ENCODE measurements around the gene INSYN1.
A peak's percentile ranks its signal among the peaks of the same experiment; 100 is the strongest.
"Not testable (repeated sequence)": the region's sequence is repeated elsewhere in the genome, so short reads cannot be mapped to it uniquely, and the experiment has no call there.

The INSYN1 gene

GRCh38 chr15:73747847-73748590 lies 5.1 kb downstream of the INSYN1 start:
- peak; percentile 36 for DNase-seq

- no peak for DNase-seq
Measured at GRCh38 chr15:73746883-73747282, 6.3 kb downstream of the INSYN1 start.

GRCh38 chr15:73746261-73746660 lies 6.9 kb downstream of the INSYN1 start:
- DNase-seq, result no peak

DNA sequence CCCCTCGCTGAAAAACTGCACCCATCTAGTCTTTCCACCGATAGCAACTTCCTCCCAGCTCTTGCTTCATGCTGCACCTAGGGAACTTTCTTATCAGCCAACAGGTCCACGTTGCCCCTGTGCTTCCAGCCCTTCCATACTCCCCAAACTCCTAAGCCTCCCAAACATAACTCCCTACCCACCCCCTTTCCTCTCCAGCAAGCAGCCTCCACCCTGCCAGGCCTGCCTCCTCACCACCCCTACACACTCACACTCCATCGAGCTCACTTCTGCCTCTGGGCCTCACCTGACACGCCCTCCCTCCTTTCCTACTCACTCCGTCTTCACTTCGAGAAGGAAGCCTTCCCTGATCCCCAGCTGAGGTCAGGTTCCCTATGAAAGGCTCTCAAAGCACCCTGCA lies 8.1 kb downstream of the INSYN1 start:
- peak; percentile 17 for DNase-seq

GRCh38 chr15:73744293-73744692 lies 8.9 kb downstream of the INSYN1 start:
- DNase-seq, result no peak

- no peak for DNase-seq
Measured at GRCh38 chr15:73741321-73741836, 11.8 kb downstream of the INSYN1 start.

GRCh38 chr15:73740152-73741048 lies 12.8 kb downstream of the INSYN1 start:
- DNase-seq, result no peak

GRCh38 chr15:73737535-73737934 lies 15.6 kb downstream of the INSYN1 start:
- no peak for DNase-seq

- no peak for DNase-seq
Measured at GRCh38 chr15:73732930-73733329, 20.2 kb downstream of the INSYN1 start.

- DNase-seq, result not testable (repeated sequence)
Measured at GRCh38 chr15:73732051-73732450, 21.1 kb downstream of the INSYN1 start.

GRCh38 chr15:73727330-73727976 lies 25.7 kb downstream of the INSYN1 start:
- no peak for DNase-seq

DNA sequence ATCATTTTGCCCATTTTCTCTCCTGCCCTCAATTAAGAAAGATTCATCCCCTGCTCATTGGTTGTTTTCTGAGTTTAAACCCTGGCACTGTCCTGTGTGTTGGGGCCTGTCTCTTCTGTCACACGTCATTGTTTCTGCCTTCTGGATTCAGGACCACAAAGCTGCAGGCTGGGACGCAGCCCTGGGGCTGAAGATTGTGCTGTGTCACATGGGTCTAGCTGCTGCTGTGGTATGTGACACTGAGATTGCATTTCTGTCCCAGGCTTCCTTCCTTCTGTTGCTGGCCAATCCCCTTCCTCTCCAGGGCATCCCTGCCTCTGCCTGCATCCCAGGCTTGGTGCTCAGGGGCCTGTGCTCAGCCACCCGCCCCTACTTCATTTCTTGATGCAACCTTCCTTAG lies 28.9 kb downstream of the INSYN1 start:
- DNase-seq, result no peak

DNA sequence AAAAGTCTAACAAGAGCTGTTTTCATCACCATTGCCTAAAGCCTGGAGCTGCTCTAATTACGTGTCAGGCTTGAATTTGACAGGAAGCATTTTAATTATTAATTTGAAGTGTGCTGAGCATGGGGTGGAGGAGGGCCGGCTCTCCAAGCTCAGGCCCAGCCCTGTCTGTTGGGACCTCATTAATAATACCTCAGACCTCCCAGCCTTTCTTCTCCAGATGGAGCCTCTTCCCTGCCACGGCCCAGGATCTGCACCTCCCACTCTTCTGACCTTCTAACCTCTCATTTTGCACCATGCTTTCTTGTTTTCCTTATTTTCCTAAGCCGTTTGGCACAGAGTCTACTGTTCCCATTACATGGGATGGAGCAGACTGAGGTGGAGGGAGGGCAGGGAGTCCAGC lies 30.0 kb downstream of the INSYN1 start:
- DNase-seq, result no peak

DNA sequence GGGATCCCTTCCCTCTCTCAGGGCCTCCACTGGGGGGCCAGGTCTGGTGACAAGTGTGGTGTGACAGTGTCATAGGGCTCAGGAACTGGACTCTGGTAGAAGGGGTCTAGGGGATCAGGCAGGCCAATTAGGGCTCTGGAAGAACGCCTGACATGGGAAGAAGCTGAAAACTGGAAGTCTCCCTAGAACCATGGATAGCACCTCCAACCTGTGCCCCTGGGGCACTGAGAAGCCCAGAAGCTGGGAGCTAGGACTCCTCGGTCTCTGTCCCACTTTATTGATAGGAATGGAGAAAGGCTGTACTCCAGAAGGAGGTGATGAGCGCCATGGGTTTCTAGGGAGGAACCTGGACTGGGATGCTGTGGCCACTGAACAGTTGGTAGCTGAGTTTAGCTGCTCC lies 30.7 kb downstream of the INSYN1 start:
- DNase-seq, result no peak

DNA sequence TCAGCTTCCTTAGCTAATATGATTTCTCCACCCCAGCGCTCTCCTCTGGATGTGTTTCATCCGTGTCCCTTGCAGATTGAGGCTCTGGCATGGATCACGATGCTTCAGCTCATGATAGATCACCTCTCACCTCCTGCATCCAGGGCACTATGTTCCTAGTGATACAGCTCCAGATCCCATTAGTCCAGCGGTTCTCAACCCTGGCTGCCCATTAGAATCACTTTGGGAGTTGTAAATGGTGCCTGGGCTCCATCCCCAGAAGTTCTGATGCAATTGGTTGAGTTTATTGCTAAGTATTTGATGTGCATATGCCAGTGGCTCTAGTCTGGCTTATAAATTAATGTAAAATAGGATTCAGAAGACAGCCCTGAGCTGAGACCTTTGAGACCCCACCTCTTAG lies 34.5 kb downstream of the INSYN1 start:
- DNase-seq, result no peak

DNA sequence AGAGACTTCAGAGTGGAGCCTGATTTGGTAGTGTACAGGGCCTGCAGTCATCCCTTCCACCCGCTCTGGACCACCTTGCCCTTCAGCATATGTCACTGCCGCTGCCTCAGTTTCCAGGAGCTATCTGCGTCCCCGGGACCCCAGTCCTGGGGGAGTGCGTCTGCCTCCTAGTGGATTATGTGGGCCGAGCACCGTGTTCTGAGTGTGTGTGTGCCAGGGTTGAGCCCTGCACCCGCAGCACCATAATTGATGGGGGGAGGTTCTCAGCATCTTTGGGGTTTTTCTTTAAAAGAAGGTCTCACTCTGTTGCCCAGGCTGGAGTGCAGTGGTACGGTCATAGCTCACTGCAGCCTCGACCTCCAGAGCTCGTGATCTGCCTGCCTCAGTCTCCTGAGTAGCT lies 35.3 kb downstream of the INSYN1 start:
- no peak for DNase-seq

- no peak for DNase-seq
Measured at GRCh38 chr15:73717206-73717605, 35.9 kb downstream of the INSYN1 start.

DNA sequence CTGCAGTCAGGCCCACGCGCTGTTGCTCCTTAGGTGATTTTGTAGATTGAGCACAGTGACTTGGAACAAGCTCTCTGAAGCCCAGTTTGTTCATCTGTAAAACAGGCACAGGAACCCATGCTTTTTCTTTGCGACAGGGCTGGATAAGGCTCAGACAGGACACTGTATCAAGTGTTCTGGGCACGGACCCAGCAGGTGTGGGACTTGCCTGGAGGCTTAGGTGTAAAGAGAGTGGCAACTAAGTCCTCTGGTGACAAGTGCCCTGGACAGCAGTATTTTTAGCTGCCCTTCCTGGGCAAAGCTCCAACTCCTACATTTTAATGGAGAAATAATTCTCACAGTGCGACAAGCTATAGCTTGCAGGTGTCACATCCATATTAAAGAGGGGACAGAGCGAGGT lies 36.7 kb downstream of the INSYN1 start:
- no peak for DNase-seq

GRCh38 chr15:73715417-73715816 lies 37.7 kb downstream of the INSYN1 start:
- no peak for DNase-seq

GRCh38 chr15:73714695-73715301 lies 38.4 kb downstream of the INSYN1 start:
- no peak for DNase-seq

GRCh38 chr15:73712107-73712506 lies 41.0 kb downstream of the INSYN1 start:
- no peak for DNase-seq

GRCh38 chr15:73711526-73711925 lies 41.6 kb downstream of the INSYN1 start:
- DNase-seq, result no peak

DNA sequence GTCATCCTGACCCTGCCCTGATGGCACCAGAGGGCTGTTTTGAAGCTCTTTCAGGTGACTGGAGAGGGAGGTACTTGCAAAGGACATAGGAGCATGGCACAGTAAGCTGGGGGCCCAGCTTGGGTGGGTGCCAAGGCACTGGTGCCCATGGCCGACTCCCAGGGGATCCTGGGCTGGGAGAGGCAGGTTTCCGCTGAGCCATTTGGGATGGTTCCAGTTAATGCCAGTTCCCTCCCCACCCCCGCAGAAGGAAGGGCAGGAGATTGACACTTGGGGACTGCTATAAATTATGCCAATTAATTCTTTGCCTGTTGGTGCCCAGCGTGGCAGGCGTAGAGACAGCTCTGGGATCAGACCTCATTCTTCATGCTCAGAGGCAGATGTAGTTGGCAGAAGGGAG lies 42.8 kb downstream of the INSYN1 start:
- no peak for DNase-seq

All from NCI-H2171 treated with DMSO at 0.1 percent for 48 hours (cell line).